GM12892 (cell line): Measurements from ENCODE around the gene IL2RA.
"Not testable (repeated sequence)": the region's sequence is repeated elsewhere in the genome, so short reads cannot be mapped to it uniquely, and the experiment has no call there.

Experiments
- DNase-seq: peaks from one replicate; pipeline ENCODE4 v3.0.0; 2011; ENCODE audit not compliant: insufficient read length
- FAIRE-seq: peaks from 2 replicates; lab custom pipeline; 2011; peaks lifted over from hg19 to GRCh38; lab: Jason Lieb, UNC
- POLR2A ChIP-seq: IDR thresholded peaks from 2 replicates; pipeline ENCODE4 v1.6.1; 2011; ENCODE audit warnings: low read depth, low read length, control low read depth
- POLR2AphosphoS5 ChIP-seq: IDR thresholded peaks from 2 replicates; pipeline ENCODE4 v1.6.1; 2011; ENCODE audit warnings: low read depth, low read length, control low read depth
- TAF1 ChIP-seq: IDR thresholded peaks from 2 replicates; pipeline ENCODE4 v1.6.1; 2011; ENCODE audit warnings: low read depth, mild to moderate bottlenecking, control low read depth, low read length, borderline replicate concordance

IL2RA gene

GRCh38 chr10:5973069-5973468 lies 89.1 kb downstream of the IL2RA start:
- no peak for FAIRE-seq
- DNase-seq, result no peak
- TF ChIP-seq POLR2A (no peak), POLR2AphosphoS5 (no peak), TAF1 (no peak)

DNA sequence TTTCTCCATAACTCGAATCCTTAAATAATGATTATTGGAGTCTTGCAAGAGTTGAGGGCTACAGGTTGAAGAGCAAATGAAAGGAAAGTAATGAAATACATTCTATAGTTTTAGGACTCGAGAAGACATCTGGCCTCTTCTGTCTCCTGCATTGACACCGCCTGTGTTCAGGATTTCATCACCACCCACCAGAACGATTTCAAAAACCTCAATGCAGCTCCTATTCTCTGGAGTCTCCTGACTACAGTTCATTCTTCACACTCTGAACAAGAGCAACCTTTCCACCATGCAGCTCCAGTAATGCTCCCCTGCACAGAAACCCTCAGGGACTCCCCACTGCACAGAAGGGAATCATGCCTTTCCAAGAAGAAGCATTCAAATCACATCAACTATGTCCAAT lies 90.3 kb downstream of the IL2RA start:
- FAIRE-seq, result no peak
- TF ChIP-seq TAF1 (no peak), POLR2AphosphoS5 (no peak), POLR2A (no peak)
- no peak for DNase-seq

DNA sequence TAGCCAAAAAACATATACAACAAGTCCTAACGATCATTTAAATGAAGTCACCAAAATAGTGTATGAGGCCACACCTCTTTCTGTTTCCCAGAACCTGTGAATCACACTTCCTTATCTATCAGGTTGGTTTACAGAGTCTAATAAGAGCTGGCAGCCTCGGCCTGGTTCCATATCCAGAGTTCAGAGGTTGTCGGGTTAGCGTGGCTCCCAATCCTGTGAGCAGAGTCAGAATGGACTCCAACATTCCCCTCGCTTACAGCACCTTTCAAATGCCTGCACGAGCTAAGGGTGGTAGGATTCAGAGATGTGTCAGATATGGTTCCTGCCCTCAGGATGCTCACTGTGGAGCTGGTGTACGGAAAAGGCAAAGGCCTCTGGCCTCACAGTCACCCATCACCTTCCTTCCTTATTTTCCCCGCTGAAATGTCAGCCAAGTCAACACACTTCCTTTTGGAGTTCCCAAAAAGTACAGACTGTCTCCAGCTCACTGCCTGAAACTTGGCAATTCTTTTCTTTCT lies 90.8 kb downstream of the IL2RA start:
- DNase-seq (no peak), FAIRE-seq (peak; percentile 62)
- TF ChIP-seq POLR2AphosphoS5 (no peak), TAF1 (no peak), POLR2A (no peak)

- TF ChIP-seq POLR2AphosphoS5, result no peak
- no peak for TF ChIP-seq TAF1
- TF ChIP-seq POLR2A, result no peak
- DNase-seq, result no peak
- FAIRE-seq, result no peak
These were observed 91.6 kb downstream of the IL2RA start for GRCh38 chr10:5970527-5970926.

DNA sequence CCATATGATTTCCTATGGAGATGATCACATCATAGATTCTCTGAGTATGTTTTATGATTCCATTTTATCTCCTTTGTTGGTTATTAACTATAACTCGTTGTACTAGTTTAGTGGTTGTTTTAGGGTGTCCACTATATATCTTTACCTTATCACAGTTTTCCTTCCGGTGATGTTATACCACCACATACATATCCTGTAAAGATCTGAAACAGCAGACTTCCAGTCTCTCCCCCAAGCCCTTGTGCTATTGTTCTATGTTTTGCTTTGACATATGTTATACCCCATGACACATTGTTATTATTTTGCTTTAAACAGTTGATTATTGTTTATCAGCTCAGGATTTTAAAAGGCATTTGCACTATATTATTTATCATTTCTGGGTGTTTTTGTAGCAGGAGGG lies 92.1 kb downstream of the IL2RA start:
- no peak for FAIRE-seq

GRCh38 chr10:5968681-5969453 lies 93.3 kb downstream of the IL2RA start:
- TF ChIP-seq POLR2AphosphoS5 (no peak), POLR2A (no peak), TAF1 (no peak)
- no peak for DNase-seq
- no peak for FAIRE-seq

More for the DNA sequence above, 92.1 kb downstream of the IL2RA start:
- no peak for DNase-seq
- no peak for TF ChIP-seq TAF1

- FAIRE-seq (no peak), DNase-seq (no peak)
- TF ChIP-seq POLR2AphosphoS5 (no peak), TAF1 (no peak), POLR2A (no peak)
These were observed 94.0 kb downstream of the IL2RA start for GRCh38 chr10:5968037-5968680.

- no peak for TF ChIP-seq POLR2AphosphoS5
- TF ChIP-seq POLR2A, result no peak
- TF ChIP-seq TAF1, result no peak
- DNase-seq, result no peak
- FAIRE-seq, result no peak
These were observed 96.9 kb downstream of the IL2RA start for GRCh38 chr10:5965266-5965665.

- DNase-seq, result no peak
- no peak for TF ChIP-seq TAF1
- TF ChIP-seq POLR2A, result no peak
- TF ChIP-seq POLR2AphosphoS5, result no peak
- no peak for FAIRE-seq
These were observed 97.4 kb downstream of the IL2RA start for GRCh38 chr10:5964736-5965135.

DNA sequence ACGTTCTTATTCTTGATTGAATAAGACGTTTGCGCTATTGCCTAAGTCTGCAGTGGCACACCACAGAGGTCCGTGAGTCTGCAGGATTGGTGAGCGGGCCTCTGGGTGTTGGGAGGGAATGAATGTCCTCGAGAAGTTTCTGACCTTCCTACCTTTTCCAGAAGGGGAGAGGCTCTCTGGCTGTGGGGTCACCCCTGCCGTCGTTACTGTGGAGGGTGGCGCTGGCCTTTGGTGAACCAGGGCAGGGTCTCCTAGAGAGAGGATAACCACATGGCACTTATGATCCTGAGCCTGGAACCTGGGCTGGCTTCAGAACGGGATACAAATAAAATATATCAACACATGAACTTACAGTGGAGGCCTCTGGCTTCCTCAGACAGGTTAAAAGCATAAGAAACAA lies 98.6 kb downstream of the IL2RA start:
- TF ChIP-seq TAF1 (no peak), POLR2AphosphoS5 (no peak), POLR2A (no peak)
- FAIRE-seq (no peak), DNase-seq (no peak)

DNA sequence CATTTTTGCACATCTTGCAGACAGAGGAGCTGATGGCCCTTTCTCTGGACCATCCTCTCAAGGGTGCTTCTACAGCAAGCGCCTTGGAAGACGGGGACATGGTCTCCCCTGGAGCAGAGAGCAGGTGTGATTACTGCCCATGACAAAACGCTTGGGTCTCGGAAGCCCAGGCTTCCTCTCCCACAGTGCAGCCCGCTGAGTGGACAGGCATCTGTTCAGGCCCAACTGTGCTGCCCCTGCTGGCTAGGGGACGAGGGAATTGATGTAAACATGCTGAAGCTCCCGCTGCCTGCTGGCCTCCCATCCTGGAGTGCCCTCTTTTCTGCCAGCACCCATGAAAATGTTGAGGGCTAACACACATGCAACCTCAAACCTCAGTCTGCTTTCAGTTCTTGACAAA lies 99.1 kb downstream of the IL2RA start:
- DNase-seq, result no peak
- TF ChIP-seq POLR2A (no peak), TAF1 (no peak), POLR2AphosphoS5 (no peak)
- no peak for FAIRE-seq

- not testable (repeated sequence) for FAIRE-seq, DNase-seq
These were observed 99.7 kb downstream of the IL2RA start for GRCh38 chr10:5962358-5962940.
